GM12891 (cell line): ENCODE results near the gene PPP1R9A.
A peak's percentile ranks its signal among the peaks of the same experiment; 100 is the strongest.

Experiments used
- DNase-seq: peaks from one replicate; pipeline ENCODE4 v3.0.0; 2011; ENCODE audit warnings: low spot score; ENCODE audit not compliant: insufficient read length
- FAIRE-seq: peaks from 2 replicates; lab custom pipeline; 2011; peaks lifted over from hg19 to GRCh38; lab: Jason Lieb, UNC
- PAX5 ChIP-seq: IDR thresholded peaks from 2 replicates; pipeline ENCODE4 v1.6.1; 2011; ENCODE audit warnings: low read length, moderate library complexity, mild to moderate bottlenecking; ENCODE audit not compliant: insufficient read depth, severe bottlenecking
- POLR2A ChIP-seq: IDR thresholded peaks from 2 replicates; pipeline ENCODE4 v1.6.1; 2011; ENCODE audit warnings: low read depth, low read length, control low read depth
- POLR2AphosphoS5 ChIP-seq: IDR thresholded peaks from 2 replicates; pipeline ENCODE4 v1.6.1; 2011; ENCODE audit warnings: low read depth, low read length, control low read depth
- POU2F2 ChIP-seq: IDR thresholded peaks from 2 replicates; pipeline ENCODE4 v1.6.1; 2011; ENCODE audit warnings: low read depth, mild to moderate bottlenecking, control low read depth, low read length, moderate library complexity
- SPI1 ChIP-seq: IDR thresholded peaks from 2 replicates; pipeline ENCODE4 v1.6.1; 2011; ENCODE audit warnings: low read depth, low read length, control low read depth
- TAF1 ChIP-seq: IDR thresholded peaks from 2 replicates; pipeline ENCODE4 v1.6.1; 2011; ENCODE audit warnings: low read depth, low read length, control low read depth

PPP1R9A gene

DNA sequence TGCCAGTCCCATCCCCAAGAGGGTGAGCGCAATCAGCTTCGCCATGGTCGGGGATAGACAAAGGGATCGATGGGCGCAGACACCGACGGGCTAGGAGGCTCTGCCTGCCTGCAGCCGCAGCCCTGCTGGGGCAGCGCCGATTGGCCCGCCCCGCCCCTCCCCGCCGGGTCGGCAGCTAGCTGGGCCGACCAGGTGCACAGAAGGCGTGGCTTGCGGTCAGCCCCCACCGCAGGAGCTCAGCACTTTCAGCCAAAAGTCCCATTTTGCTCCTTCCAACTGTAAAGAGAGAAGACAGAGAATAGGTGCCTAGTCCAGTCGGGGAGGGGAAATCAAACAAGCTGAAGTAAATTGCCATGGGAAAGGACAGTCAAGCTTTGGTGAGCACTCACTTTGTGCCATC is 417.0 kb downstream of the PPP1R9A start, which contains the start of gene PON1:
PON1 (minus strand) TSS at position 102 of the 400 bp plus-strand sequence; CDS start at position 45, 57 bp downstream.
- DNase-seq (peak; percentile 12), FAIRE-seq (no peak)
- TF ChIP-seq POU2F2, result no peak
- TF ChIP-seq POLR2A, result no peak
- TF ChIP-seq TAF1, result no peak
- TF ChIP-seq POLR2AphosphoS5, result no peak
- no peak for TF ChIP-seq SPI1
- TF ChIP-seq PAX5, result no peak

DNA sequence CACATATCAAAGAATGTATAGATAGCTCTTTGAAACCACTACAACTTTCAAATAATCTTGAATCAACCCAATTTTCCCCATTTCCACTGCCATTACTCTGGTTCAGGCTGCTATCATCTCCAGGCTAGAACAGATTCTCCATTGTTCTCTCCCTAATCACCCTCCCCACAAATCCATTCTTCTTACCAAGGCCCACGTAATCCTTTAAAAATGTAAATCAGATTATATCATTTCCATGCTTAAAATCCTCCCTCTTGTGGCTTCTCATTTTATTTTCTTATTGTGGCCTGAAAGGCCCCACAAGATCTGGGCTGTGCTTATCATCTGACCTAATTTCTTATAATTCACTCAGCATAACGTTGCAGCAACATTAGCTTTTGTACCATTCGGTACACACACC is 420.0 kb downstream of the PPP1R9A start:
- no peak for TF ChIP-seq TAF1
- TF ChIP-seq SPI1, result no peak
- TF ChIP-seq POLR2A, result no peak
- no peak for TF ChIP-seq POU2F2
- TF ChIP-seq PAX5, result no peak
- no peak for TF ChIP-seq POLR2AphosphoS5
- FAIRE-seq, result no peak
- no peak for DNase-seq

DNA sequence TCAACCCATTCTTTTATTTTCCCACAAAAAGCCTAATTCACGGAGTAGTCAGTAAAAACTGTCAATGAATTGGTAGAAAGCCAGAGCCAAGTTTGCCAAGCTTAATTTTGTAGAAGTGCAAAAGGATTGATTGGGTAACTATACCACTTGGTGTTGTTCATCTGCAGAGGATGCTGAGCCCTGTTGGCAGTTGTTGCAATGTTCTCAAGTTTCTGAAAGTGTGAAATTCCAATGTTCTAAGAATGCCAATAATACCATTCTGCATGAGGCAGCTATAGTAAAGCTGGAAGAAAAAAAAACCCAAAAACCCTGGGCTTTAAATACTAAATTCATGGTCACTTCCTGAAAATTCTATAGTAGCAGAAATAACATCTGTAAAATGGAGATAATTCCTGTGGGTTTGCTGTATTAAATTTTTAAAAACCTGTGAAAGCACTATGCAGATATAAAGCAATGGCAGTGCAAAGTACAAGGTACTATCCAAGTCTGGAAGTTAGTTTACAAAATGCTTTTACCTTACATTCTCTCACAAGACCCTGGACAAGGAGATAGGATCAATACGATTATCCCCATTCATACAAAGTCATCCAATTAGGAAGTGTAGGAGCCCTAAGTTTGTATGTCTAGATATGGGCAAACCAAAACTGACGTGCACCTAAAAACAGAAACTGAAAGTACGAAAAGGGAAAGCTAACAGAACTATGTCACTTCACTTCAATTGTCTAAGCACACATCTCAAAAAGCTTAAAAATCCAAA is 423.0 kb downstream of the PPP1R9A start:
- FAIRE-seq, result peak; percentile 71
- no peak for DNase-seq
- no peak for TF ChIP-seq POLR2A
- TF ChIP-seq PAX5, result no peak
- no peak for TF ChIP-seq POLR2AphosphoS5
- no peak for TF ChIP-seq POU2F2
- TF ChIP-seq SPI1, result no peak
- no peak for TF ChIP-seq TAF1

DNA sequence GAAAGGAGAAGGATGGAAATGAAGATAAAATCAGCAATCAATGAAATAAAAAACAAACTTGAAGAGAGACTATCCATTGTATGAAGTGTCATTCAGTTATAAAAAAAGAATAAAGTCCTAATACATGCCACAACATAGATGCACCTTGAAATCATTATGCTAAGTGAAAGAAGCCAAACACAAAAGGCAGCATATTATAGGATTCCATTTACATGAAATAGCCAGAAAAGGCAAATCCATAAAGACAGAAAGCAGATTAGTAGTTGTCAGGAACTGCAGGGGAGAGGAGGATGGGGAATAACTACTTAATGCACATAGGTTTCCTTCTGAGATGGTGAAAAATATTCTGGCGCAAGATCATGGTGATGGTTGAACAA is 423.6 kb downstream of the PPP1R9A start:
- TF ChIP-seq POLR2A, result no peak
- TF ChIP-seq TAF1, result no peak
- TF ChIP-seq SPI1, result no peak
- TF ChIP-seq PAX5, result no peak
- no peak for TF ChIP-seq POLR2AphosphoS5
- no peak for TF ChIP-seq POU2F2
- DNase-seq (no peak), FAIRE-seq (no peak)

DNA sequence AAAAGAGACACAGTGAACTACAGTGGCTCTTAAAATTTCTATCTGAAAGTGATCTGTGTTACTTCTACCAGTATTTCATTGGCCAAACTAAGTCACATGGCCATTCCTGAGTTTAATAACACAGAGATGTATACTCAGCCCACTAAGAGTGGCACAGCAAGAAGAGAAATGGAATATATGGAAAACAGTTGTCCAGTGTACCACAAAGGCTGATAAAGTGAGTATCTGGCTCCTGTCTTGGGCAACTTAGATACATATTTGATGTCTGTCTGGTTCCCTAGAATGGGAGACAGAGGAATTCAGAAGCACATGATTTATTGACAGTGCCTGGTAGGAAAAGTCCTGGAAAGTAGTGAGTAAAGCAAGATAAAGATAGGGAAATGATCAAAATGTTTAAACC is 427.1 kb downstream of the PPP1R9A start:
- DNase-seq (no peak), FAIRE-seq (no peak)
- TF ChIP-seq SPI1 (no peak), TAF1 (no peak), POU2F2 (no peak), POLR2A (no peak), POLR2AphosphoS5 (no peak), PAX5 (no peak)

DNA sequence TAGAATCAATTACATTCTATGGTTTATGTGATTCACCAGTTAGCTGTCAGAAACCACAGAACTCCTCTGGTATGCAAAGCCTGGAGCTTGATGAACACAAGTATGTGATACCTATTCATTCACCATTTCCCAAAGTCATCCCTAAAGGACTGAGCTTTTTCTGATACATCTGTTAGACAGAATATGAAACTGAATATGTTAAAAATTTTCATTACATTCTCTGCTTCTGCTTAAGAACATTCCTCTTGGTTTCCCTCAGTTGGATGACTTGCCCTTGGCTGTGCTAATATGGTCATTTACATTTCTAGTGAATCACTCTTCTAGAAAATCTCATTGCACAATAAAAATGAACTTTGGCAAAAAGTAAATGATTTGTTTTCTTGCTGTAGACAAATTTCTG is 427.7 kb downstream of the PPP1R9A start:
- no peak for DNase-seq
- TF ChIP-seq POU2F2, result no peak
- no peak for TF ChIP-seq POLR2A
- no peak for TF ChIP-seq TAF1
- TF ChIP-seq PAX5, result no peak
- no peak for TF ChIP-seq SPI1
- no peak for TF ChIP-seq POLR2AphosphoS5
- FAIRE-seq, result no peak

DNA sequence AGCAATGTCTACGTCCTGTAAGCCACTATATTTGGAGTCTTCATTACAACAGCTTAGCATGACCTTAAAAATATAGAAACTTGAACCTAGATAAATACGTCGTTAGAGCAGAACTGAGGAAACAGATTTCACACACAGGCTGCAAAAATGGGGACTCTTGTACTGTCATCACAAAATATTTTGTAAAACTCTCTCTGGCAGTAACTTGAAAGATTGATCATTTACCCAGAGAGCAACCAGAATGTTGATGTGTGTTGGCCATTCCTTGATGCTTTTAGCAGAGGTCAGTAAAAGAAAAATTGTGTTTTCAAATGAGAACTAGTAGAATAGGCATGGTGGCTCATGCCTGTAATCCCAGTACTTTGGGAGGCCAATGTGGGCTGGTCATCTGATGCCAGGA is 431.4 kb downstream of the PPP1R9A start:
- FAIRE-seq, result no peak
- DNase-seq, result no peak
- no peak for TF ChIP-seq PAX5
- no peak for TF ChIP-seq POLR2AphosphoS5
- no peak for TF ChIP-seq POU2F2
- no peak for TF ChIP-seq SPI1
- TF ChIP-seq POLR2A, result no peak
- TF ChIP-seq TAF1, result no peak

DNA sequence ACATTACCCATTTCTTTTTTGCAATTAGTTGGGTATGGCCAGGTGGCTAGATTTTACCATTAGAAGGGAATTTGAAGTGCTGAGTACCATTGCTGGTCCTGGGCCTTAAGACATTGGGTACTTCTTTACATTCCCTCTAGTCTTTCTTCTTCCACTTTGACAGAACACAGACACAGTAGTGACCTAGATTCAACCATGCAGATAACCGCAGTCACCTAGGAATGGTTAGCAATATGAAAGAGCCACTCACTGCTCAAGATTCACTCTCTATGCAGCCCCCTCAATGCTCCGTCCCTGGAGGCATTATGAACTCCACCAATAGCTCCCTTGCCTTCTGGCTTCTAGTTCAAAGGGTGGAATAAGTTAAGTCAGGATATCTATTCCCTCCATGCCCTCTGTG is 433.1 kb downstream of the PPP1R9A start:
- TF ChIP-seq POLR2A (no peak), TAF1 (no peak), SPI1 (no peak), PAX5 (no peak), POLR2AphosphoS5 (no peak), POU2F2 (no peak)
- FAIRE-seq, result no peak
- no peak for DNase-seq

DNA sequence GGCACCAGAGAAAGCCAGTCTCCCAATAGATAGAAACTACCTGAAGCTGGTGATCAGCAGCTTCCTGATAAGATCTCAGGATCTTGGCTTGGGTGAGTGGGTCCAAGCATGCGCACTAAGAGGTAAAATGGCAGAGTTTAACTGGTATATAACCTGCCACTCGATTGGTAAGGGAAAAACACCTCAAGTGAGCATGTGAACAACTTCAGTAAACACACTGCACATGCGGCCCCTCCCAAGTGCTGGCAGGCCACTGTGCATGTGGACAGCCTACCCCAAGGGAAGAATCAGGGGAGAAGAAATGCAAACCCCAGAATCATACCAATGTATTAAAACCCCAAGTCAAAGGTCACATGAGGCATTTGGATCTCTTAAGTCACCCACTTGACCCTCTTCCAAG is 434.6 kb downstream of the PPP1R9A start:
- FAIRE-seq (no peak), DNase-seq (no peak)
- no peak for TF ChIP-seq POLR2AphosphoS5
- no peak for TF ChIP-seq PAX5
- no peak for TF ChIP-seq TAF1
- TF ChIP-seq SPI1, result no peak
- no peak for TF ChIP-seq POU2F2
- TF ChIP-seq POLR2A, result no peak
